ENCODE measurements around the gene TENM4. TPM values are rescaled to one million over a fixed set of nuclear protein-coding genes. Genes with fewer than 3 reads are reported as not detected.

TENM4 gene
- total and polyA plus RNA-seq, 10 of the 15 experiments (the other 5 are each of a cell fraction or from before 2014, with no cell fraction given), result 0.03 to 0.12 (median 0.06) TPM; not detected in 7

DNA sequence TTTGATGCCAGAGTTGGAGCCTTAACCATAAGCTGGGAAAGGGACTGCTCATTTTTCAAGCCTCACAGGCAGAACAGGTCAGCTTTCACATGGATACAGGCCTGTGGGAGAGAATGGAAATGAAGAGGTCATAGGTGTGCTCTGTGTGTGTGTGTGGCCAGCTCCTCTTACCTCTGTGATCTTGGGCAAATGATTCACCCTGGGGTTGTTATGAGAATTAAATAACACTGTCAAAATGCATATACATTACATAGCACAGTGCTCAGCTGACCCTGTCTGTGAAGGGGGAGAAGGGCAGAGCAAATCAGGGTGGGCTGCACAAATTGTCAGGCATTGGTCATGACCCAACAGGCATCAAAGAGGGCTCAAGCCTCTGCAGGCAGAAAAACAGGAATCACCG lies 372.5 kb downstream of the TENM4 start:
- H2AFZ ChIP-seq (ENCODE audit: control insufficient read depth, low read depth, low read length), result no peak overlapping the region
- H3K4me3 ChIP-seq, result no peak overlapping the region
- no peaks in the 10 kb centered on the region for H3K27me3 ChIP-seq (replicated peaks in 1 of 2; ENCODE audit: control insufficient read depth in 2 of 2, insufficient read depth in 2 of 2, low read length in 1 of 2)
- no peak overlapping the region for H3K4me2 ChIP-seq (ENCODE audit: control insufficient read depth, insufficient read depth)
- SMC1A ChIA-PET (ENCODE audit: uncharacterized antibody, unreplicated experiment), result interaction anchor here (0.6 kb wide), 1 partner anchor 878 kb away, joined by 3 read pairs; no protein-coding TSS in a partner anchor
- H3K79me2 ChIP-seq (ENCODE audit: control insufficient read depth, insufficient read depth, low read length), result no peaks in the 10 kb centered on the region
- CTCF ChIA-PET, result interaction anchor here (1.4 to 2.4 kb wide), 2 partner anchors 30 to 32 kb away, joined by 3 to 8 read pairs; no protein-coding TSS in a partner anchor
- H4K20me1 ChIP-seq (ENCODE audit: control insufficient read depth, insufficient read depth), result no peaks in the 10 kb centered on the region
- FAIRE-seq (no peak), ATAC-seq (no peak), DNase-seq (ENCODE audit: low read depth, low spot score) (no peak)
- H3K27ac ChIP-seq (ENCODE audit: control insufficient read depth, insufficient read depth), result no peak overlapping the region
- TF ChIP-seq, protein P1, sequence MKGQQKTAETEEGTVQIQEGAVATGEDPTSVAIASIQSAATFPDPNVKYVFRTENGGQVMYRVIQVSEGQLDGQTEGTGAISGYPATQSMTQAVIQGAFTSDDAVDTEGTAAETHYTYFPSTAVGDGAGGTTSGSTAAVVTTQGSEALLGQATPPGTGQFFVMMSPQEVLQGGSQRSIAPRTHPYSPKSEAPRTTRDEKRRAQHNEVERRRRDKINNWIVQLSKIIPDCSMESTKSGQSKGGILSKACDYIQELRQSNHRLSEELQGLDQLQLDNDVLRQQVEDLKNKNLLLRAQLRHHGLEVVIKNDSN (IDR thresholded peaks at IDR 0.05; ENCODE audit: borderline replicate concordance, extremely low read length, insufficient read depth, low read depth, low read length), result no peak
- no peak for TF ChIP-seq DPF2 (IDR thresholded peaks at IDR 0.05)
- TF ChIP-seq SKIL (IDR thresholded peaks at IDR 0.05; ENCODE audit: low read depth, poor library complexity, severe bottlenecking), result no peak
- TF ChIP-seq, protein P2, sequence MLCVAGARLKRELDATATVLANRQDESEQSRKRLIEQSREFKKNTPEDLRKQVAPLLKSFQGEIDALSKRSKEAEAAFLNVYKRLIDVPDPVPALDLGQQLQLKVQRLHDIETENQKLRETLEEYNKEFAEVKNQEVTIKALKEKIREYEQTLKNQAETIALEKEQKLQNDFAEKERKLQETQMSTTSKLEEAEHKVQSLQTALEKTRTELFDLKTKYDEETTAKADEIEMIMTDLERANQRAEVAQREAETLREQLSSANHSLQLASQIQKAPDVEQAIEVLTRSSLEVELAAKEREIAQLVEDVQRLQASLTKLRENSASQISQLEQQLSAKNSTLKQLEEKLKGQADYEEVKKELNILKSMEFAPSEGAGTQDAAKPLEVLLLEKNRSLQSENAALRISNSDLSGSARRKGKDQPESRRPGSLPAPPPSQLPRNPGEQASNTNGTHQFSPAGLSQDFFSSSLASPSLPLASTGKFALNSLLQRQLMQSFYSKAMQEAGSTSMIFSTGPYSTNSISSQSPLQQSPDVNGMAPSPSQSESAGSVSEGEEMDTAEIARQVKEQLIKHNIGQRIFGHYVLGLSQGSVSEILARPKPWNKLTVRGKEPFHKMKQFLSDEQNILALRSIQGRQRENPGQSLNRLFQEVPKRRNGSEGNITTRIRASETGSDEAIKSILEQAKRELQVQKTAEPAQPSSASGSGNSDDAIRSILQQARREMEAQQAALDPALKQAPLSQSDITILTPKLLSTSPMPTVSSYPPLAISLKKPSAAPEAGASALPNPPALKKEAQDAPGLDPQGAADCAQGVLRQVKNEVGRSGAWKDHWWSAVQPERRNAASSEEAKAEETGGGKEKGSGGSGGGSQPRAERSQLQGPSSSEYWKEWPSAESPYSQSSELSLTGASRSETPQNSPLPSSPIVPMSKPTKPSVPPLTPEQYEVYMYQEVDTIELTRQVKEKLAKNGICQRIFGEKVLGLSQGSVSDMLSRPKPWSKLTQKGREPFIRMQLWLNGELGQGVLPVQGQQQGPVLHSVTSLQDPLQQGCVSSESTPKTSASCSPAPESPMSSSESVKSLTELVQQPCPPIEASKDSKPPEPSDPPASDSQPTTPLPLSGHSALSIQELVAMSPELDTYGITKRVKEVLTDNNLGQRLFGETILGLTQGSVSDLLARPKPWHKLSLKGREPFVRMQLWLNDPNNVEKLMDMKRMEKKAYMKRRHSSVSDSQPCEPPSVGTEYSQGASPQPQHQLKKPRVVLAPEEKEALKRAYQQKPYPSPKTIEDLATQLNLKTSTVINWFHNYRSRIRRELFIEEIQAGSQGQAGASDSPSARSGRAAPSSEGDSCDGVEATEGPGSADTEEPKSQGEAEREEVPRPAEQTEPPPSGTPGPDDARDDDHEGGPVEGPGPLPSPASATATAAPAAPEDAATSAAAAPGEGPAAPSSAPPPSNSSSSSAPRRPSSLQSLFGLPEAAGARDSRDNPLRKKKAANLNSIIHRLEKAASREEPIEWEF (IDR thresholded peaks at IDR 0.05; ENCODE audit: insufficient replicate concordance, low read depth, low read length), result no peak
- TF ChIP-seq EED (IDR thresholded peaks at IDR 0.05; ENCODE audit: low read depth), result no peak
- no peak for TF ChIP-seq PML (IDR thresholded peaks at IDR 0.05; ENCODE audit: low read length)
- TF ChIP-seq EZH2 (IDR thresholded peaks at IDR 0.05; ENCODE audit: borderline replicate concordance, control insufficient read depth, low read depth, low read length), result no peak
- TF ChIP-seq, protein P3, sequence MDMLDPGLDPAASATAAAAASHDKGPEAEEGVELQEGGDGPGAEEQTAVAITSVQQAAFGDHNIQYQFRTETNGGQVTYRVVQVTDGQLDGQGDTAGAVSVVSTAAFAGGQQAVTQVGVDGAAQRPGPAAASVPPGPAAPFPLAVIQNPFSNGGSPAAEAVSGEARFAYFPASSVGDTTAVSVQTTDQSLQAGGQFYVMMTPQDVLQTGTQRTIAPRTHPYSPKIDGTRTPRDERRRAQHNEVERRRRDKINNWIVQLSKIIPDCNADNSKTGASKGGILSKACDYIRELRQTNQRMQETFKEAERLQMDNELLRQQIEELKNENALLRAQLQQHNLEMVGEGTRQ (IDR thresholded peaks at IDR 0.05; ENCODE audit: borderline replicate concordance, low read depth, low read length), result no peak
- TF ChIP-seq BCL11A (IDR thresholded peaks at IDR 0.05; ENCODE audit: low read depth, low read length), result no peak
- no peak for TF ChIP-seq HDAC6 (IDR thresholded peaks at IDR 0.05; ENCODE audit: unreplicated experiment)
- TF ChIP-seq CBFB (IDR thresholded peaks at IDR 0.05; ENCODE audit: low read depth), result no peak
- no peak for TF ChIP-seq MTA2 (IDR thresholded peaks at IDR 0.05; ENCODE audit: low read depth)
- H3K9ac ChIP-seq (ENCODE audit: control insufficient read depth, insufficient read depth, low read length), result no peak overlapping the region
- in situ Hi-C loops (cut with MboI), result no loop called here
- H3K4me1 ChIP-seq (ENCODE audit: control insufficient read depth, insufficient read depth, low read length), result no peaks in the 10 kb centered on the region
- WGBS (ENCODE audit: insufficient coverage, insufficient replicate concordance, low lambda C conversion rate, missing lambda C conversion rate), result 36% methylated on average over 1 of the region's 1 CpG
- no peaks in the 10 kb centered on the region for H3K36me3 ChIP-seq (ENCODE audit: control insufficient read depth in 2 of 2, insufficient read depth in 2 of 2, low read length in 1 of 2)
- no peaks in the 10 kb centered on the region for H3K9me3 ChIP-seq (replicated peaks; ENCODE audit: control insufficient read depth, insufficient read depth, low read length)
- intact Hi-C loops (cut with micrococcal nuclease; ENCODE audit: unreplicated experiment), result no loop called here
- POLR2A ChIA-PET, result no interaction called here
- BruUV-seq (replicated peaks), result no TSS peak
- RAD21 ChIA-PET (ENCODE audit: unreplicated experiment), result no interaction called here
